DMS79 (cell line): Measurements from ENCODE around the gene MRPL53.
A peak's percentile ranks its signal among the peaks of the same experiment; 100 is the strongest.
"Not testable (repeated sequence)": the region's sequence is repeated elsewhere in the genome, so short reads cannot be mapped to it uniquely, and the experiment has no call there.

Source experiments
- DNase-seq: peaks from one replicate; lab custom pipeline; 2025; lab: John Stamatoyannopoulos, UW

MRPL53 gene

DNA sequence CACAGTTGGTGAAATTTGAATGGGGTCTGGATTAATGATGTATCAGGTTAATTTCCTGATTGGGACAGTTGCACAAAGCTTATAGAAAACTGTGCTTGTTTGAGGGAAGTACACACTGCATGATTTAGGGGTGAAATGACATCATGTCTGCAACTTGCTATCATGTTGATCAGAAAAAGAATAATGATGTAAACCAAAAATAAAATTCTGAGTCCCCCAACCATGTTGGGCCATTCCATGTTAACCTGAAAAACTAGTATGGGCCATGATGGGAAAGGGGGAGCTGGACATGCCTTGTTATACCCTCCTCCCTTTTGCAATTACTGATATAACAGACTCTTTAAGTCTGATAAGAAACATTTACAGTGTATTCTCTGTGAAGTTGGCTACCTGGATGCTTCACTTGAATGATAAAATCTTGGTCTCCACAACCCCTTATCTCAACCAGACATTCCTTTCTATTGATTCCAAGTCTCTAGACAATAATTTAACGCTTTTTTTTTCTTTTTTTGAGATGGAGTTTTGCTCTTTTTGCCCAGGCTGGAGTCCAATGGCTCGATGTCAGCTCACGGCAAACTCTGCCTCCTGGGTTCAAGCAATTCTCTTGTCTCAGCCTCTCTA, 21.8 kb downstream of the MRPL53 start:
- no peak for DNase-seq

DNA sequence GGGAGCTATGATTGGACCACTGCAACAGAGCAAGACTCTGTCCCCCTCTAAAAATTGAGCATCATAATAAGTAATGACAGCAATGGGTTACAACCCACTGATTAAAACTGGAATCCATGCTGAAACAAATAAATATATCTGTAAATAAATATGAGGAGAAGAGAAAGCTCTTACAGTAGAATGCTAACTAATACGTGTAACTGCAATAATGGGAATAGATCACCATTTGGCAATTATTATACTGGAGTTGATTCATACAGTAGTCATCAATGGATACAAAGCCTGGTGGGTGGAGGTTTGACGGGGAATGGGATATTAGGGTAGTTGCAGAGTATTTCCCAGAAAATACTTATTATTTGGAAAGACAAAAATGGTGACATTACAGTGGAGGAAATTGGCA, 23.7 kb downstream of the MRPL53 start:
- no peak for DNase-seq

DNA sequence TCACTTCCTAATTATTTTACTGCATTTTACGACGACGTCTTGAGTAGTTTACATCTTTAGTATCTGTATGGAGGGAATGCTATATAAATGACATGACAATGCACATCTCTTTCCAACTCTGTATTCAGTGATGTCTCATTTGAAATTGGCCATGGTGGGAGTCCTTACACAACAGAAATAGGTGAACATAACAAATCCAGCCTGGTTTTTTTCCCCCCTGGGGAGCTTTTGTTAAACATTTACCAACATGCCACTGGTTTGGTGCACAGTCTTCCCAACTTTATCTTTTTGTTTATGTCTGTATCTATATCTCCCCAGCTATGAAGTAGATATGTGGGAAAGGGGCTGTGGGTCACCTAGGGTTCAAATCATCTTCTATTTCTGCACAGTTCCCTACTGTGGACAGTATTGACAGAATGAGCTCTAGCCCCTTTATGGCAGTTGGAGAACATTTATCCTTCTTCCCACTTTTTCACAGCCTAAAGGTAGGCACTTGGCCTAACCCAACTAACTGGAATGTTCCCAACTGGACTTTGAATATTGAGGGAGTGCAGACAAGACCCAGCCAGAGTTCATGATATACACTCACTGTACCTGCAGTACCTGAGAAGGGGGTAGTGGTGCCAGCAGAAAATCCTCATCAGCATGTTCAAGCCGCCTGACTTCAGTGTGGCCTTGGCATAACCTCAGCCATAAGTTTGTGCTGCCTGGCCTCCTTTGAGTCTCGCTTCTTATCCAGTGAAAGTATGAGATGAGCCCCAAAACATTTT, 25.1 kb downstream of the MRPL53 start:
- DNase-seq: no peak

DNA sequence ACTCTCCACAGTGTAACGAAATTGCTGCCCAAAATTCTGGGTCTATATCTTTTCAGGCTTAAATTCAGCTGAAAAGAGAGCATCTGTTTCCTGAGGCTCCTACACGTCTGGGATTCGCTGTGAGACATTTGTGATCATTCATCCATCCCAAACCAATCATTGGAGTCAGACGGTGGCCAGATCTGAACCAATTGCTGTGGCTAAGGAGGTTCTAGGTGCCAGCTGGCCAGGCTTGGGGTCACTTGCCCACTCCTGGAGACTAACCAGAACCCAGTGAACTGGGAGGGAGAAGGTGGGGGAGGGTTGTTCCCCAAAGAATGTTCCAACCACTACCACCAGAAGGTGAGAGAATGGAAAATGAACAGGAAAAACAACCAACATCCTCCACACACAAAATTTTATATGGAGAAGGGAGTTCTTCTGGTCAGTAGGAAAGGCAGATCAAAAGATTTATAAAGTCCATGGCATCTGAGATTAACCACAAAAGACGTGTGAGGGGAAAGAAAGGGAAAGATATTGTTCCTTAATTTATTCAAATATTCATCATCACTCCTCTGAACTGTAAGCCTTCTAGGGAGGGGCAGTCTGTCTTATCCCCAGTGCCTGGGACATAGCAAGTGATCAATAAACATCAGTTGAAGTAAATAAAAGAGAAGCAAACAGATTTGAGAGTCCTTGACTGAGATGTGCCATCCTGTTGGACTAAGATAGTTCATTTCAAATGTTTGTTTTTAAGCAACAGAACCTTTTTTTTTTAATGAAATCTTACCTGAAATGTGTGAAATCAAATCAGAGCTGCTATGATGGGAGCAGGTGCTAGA, 27.8 kb downstream of the MRPL53 start:
- no peak for DNase-seq

DNA sequence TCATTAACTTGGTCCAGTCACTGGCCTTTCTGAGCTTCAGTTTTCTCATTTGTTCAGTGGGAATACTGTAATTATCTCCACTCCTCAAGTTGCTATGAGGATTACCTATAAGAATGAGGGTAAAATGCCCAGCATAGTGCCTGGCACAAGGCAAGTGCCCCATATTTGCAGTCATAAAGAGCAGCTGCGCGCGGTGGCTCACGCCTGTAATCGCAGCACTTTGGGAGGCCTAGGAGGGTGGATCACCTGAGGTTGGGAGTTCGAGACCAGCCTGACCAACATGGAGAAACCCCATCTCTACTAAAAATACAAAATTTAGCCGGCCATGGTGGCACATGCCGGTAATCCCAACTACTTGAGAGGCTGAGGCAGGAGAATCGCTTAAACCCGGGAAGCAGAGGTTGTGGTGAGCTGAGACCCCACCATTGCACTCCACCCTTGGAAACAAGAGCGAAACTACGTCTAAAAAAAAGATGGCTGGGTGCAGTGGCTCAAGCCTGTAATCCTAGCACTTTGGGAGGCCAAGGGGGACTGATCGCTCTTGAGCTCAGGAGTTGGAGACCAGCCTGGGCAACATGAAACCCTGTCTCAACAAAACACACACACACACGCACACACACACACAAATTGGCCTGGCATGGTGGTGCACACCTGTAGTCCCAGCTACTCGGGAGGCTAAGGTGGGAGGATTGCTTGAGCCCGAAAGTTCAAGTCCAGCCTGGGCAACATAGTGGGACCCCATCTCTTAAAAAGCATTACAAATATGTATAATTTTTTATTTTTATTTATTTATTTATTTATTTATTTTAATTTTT, 29.8 kb downstream of the MRPL53 start:
- not testable (repeated sequence) for DNase-seq

DNA sequence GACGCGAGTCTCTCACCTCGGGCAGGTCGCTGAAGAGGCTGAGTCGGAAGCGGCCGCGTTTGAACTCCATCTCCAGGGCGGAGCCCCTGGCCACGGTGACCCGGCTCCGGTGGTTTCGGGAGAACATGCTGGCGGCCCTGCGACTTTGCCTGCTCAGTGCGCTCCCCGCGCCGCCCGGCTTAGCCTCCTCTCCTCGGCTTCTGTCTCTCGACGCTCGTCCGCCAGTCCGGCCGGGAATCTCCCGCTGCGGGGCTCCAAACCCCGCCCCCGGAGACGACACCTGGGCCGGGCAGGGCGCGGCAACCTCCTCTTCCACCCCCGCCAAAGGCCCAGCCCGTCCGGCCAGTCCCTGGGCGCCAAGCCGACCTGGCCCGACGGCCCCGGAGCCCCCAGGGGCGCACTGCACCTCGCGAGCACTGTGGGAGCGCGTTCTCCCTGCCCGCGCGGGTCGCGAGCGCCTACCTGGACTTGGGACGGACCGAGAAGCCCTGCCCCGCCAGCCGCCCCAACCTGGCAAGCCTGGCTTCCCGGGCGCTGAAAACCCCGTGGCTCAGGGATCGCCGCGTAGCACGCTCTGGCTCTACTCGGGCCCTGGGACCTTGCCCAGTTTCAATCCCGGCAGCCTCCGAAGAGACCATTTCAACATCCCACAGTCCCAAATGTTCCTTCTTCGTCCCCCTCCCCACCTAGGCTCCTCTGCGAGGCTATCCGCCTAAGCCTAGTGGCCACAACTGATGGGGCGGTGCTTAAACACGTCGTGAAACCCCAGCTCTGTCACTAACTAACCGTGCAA, 30.6 kb downstream of the MRPL53 start, which contains the start of gene RTKN:
TSS of gene RTKN (minus strand) at position 248 of the 793 bp plus-strand sequence. CDS start at position 127, 121 bp downstream.
- DNase-seq: no peak

DNA sequence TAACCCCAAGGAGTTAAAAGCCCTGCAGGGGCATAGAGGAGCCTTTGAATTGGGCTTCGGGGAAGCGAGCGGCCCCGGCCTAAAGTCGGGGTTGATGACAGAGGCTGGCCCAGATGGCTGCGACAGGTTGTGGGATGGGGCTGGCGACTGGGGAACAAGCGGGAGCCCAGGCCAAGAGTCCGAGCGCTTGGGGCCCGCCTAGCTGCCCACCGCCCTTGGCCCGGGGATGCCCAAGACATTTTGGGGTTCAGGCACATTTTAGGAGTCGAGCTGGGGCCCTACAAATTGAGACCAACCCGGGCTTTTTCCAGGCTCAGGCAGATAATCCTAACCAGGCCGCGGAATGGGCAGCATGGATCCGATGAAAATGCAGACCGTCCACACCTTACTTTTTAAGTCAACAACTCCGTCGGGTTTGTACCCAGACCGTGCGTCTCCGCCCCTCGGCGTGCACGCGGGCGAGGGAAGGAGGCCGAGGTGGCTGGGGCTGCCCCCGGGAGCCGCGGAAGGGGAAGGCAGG, 31.2 kb downstream of the MRPL53 start:
- no peak for DNase-seq

DNA sequence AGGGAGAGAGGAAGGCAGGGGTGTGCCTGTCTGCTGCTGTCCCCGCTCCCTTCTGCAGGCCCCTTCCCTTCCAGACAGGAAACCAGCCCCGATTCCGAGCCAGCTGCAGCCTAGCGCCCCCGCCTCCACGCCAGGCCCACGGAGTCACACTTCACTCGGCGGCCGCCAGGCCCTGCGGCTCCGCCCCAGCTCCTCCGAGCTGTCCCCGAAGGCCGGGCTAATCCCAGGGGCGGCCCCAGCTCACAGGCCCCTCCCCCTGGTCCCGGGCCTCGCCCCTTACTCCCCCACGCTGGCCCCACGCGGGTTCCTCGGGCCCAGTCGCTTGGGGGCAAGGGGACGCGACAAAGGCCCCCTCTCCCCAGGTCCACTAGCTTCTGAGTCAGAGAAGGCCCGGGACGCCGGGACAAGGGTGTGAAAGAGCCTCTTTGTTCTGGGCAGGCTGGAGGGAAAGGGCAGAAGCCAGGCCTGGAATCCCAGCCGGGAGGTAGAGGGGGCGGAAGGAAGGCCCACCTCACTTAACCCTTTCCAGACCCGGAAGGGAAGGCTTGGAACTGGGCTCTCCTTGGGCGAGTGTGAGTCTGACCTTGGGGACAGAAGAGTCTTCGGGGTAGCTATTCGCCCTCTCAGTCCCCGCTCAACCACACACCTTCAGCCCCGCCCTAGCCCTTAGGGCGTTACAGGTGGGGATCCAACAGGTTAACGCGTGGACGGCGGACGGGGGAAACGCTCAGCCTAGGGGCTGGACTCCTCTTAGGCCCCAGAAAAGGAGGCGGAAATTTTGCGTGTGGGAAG, 31.9 kb downstream of the MRPL53 start:
- DNase-seq: peak; percentile 84

DNA sequence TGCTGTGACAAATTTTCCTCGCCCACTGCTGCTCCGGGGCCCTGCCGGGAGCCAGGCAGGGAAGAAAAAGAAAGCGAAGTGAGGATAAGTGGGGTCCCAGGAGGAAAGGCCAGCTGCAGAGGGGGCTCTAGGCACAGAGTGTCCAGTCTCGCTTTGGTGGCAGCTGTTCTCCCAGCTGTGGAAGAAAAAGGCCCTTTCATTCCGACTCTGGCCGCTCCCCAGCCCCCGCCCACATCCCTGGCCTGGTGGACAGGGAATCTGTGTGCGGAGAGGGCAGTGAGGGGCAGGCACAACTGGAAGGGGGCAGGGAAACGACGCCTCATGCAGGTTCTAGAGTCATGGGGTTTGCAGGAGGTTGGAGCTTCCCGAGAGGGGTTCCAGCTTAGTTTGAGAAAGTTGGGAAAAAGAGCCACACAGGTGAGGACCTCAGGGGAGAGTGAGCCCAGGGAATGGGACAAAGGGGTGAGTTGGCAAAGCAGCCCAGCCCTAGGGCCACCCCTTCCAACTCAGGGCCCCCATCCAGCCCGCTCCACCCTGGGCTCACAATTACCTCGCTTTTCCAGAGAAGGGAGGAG, 32.6 kb downstream of the MRPL53 start:
- no peak for DNase-seq

DNA sequence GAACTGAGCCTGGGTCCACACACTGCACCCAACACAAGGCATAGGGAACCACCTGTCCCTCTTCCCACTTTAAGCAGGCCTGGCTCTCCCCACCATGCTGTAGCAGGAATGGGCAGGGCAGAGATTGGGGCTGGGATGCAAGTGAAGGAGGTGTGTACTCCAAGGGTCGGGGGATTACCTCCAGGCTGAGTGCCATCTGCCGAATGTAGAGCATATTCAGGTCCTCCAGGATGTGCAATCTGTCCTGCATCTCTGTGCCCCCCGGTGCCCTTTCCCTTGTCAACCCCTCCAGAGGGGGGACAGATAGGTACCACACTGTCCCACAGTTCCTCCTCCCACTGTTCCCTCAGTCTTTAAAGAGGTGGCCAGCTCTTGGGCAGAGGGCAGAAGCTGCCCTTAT, 33.1 kb downstream of the MRPL53 start:
- DNase-seq: no peak

DNA sequence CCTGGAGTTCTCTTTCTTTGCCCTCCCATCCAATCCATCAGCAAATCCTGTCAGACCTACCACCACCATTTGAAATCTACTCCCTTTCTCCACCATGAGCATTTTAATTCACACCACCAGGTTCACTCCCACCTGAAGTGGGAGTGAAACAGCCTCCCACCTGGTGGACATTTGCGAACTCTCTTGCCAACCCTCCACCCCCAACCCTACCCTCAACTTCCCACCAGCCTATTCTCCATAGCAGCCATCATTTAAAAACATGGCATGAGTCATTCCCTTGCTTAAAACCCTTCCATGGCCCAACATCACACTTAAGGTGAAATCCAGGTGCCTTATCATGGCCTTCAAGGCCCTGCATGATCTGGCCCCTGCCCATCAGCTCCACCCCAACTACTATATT, 34.2 kb downstream of the MRPL53 start:
- no peak for DNase-seq

DNA sequence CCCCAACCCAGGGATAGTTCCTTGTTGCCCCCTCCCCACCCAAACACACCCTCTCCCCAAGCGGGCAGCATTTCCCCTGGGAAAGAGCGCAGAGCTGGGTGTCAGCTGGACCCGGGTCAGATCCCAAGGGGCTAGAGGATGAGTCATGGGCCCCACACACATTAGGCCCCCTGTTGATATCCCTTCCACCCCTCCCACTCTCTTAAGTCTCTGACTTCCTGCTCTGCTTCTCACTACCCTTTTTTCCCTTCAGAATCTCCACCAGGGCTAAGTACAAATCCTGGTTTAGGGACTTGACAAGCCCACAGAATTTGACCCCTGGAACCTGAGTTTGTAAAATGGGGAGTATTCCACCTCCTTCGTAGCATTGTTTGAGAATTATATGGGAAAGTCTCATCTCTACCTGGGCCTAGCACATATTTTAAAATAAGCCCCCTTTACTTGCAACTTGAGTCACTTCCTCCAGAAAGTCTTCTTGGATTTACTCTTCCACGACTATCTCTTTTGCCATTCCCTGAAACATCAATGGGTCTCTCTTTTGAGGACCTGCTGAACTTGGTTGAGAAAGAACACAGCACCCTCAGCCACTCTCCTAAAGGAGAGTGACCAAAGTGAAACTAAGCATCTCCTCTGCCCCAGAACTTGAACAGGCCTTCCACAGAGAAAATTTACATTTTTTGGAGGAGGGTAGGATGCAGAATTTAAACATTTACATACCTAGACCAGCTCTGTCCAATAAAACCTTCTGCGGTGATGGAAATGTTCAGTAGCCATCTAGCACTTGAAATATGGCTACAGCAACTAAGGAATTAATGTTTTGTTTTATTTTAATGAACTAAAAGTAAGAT, 35.4 kb downstream of the MRPL53 start:
- DNase-seq: no peak

DNA sequence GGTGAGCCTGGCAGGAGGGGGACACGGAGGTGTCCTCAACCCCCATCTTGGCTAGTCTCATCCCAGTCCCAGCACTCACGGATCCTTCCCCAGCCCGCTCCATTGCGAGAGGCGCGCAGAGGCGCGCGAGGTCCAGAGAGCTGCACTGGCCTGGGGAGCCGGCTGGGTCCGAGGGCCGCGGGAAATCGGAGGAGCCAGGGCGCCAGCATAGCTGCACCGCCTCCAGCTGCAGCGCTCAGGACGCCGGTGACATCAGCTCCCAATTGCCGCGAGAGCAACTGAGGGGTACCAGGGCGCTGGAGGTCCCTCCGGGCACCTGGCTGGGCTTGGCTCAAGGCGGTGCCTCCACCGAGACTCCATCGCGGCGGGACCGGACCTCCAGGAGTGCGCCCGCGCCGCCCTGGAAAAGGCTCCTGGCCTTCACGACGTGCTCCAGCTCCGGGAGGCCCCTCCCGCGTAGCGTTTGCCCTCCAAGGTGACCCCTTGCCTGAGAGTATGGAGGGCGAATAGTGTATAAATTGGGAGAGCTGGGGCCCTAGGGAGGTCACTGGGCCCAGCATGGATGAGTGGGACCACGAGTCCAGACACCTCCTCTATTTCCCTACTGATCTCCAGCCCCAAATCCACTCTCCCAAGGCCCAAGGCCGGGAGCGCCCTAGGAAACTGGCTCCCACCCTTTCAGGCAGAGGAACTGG, 36.2 kb downstream of the MRPL53 start:
- no peak for DNase-seq

DNA sequence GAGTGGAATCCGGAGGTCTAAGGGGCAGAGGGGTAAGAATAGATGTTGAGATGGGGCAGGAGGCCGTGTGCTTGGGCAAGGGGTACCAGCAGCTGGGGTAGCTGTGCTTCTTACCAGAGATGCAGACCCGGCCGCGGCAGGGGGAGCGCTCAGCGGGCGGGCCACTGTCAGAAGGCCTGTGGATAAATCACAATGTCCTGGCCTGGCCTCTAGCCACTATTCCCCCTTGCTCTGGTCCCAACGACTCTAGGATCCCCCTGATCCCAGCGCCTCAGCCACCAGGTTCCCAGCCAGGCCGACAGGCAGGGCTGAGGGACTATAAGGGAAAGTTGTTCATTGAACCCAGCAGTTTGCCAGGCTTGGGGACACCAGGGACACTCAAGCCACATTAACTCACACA, 42.0 kb downstream of the MRPL53 start:
- DNase-seq: no peak

DNA sequence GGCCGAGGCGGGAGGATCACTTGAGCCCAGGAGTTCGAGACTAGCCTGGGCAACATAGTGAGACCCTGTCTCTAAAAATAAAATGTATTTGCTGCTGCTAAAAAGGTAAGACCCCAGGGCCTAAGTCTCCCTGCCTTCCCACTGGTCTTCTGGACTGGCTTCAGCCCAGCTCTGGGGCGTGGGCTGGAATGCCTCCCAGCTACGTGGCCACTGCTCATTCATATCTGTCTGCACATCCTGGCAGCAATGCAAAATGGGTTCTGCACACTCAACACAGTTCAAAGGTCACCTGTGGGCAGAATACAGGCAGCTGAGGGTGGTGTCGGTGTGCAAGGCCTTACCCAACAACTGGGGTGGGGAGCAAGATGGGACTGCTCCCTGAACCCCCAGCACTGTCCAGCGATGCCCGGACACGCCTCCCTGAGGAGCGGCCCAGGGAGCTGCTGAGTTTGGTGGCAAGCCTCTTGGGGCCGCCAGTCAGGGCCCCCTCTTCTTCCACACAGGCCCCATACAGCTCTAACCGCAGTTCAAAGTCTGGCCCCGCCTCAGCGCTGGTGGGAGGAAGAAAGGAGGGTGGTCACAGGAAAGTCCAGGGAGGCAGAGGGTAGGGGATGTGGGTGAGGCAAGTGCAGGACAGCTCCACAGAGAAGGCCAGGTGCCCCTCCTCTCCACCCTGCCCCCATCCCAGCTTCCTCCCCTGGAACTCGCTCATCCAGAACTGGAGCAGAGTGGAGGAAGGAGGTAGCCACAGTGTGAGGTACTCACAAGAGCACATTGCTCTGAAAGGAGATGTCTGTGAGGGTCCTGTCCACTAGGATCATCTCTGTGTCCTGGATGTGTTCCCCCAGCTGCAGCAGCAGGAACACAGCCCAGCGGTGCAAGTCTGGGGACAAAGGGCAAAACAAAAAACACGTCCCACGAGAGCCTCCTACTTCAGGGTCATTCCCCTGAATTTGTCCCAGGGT, 42.7 kb downstream of the MRPL53 start:
- DNase-seq: no peak

DNA sequence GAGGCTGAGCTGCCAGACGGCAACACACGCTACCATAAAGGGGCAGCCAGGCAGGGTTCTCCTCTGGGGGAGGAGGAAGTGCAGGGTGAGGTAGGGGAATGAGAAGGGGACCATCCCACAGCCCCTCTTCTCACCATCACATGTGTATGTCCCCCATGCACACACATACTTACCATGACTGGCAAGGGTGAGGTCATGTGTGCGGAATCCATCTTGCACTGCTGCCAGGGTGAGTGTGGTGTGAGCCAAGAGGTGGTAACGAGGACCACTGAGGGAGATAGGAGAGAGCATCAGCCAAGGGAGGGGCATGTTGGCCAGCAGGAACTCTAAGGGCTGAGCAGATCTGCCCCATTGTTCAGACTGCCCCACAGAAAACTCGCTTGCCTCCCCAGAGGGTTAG, 43.8 kb downstream of the MRPL53 start:
- DNase-seq: no peak

DNA sequence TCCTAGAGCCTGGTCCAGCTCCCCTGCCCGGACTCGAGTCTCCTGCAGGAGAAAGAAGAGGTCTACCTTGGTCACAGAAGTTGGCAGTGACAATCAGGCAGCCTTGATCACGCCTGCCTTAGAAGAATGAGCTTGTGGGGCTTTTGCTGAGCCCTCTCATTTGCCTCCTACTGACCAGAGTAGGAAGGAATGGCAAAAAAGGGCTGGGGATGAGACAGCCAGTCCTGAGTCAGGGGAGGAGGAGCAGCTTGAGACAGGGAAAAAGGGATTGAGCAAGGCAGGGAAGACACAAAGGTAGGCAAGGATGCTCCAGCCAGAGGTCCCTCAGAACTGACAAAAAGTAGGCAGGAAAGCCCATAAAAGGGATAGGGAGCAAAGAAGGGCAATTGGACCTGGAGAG, 44.9 kb downstream of the MRPL53 start:
- DNase-seq: no peak
